GM18867 (cell line): ENCODE measurements around the gene F13A1.
"Not testable (repeated sequence)": the region's sequence is repeated elsewhere in the genome, so short reads cannot be mapped to it uniquely, and the experiment has no call there.

Source experiments
- ATAC-seq: cut with Tn5 transposase; IDR thresholded peaks from one replicate; pipeline ENCODE4 v1.9.1; 2021; ENCODE audit warnings: mild to moderate bottlenecking, moderate library complexity; ENCODE audit not compliant: unreplicated experiment

F13A1 gene

GRCh38 chr6:6317825-6318733, 2.4 kb downstream of the F13A1 start:
- no peak for ATAC-seq

GRCh38 chr6:6317386-6317785, 3.1 kb downstream of the F13A1 start:
- no peak for ATAC-seq

- no peak for ATAC-seq
Observed at GRCh38 chr6:6315660-6316059, 4.8 kb downstream of the F13A1 start.

GRCh38 chr6:6314596-6314995, 5.9 kb downstream of the F13A1 start:
- no peak for ATAC-seq

GRCh38 chr6:6312901-6313441, 7.5 kb downstream of the F13A1 start:
- no peak for ATAC-seq

- ATAC-seq, result no peak
Observed at GRCh38 chr6:6305575-6305974, 14.9 kb downstream of the F13A1 start.

- not testable (repeated sequence) for ATAC-seq
Observed at GRCh38 chr6:6300383-6300782, 20.1 kb downstream of the F13A1 start.

GRCh38 chr6:6293317-6293716, 27.1 kb downstream of the F13A1 start:
- no peak for ATAC-seq

GRCh38 chr6:6287415-6287814, 33.0 kb downstream of the F13A1 start:
- ATAC-seq, result no peak

- no peak for ATAC-seq
Observed at GRCh38 chr6:6285679-6286078, 34.8 kb downstream of the F13A1 start.

GRCh38 chr6:6284221-6284966, 36.1 kb downstream of the F13A1 start:
- no peak for ATAC-seq

GRCh38 chr6:6283746-6284145, 36.7 kb downstream of the F13A1 start:
- no peak for ATAC-seq

- ATAC-seq, result no peak
Observed at GRCh38 chr6:6282716-6283115, 37.7 kb downstream of the F13A1 start.

- ATAC-seq, result no peak
Observed at GRCh38 chr6:6277413-6277812, 43.0 kb downstream of the F13A1 start.

GRCh38 chr6:6270948-6271535, 49.4 kb downstream of the F13A1 start:
- no peak for ATAC-seq

- ATAC-seq, result no peak
Observed at GRCh38 chr6:6260196-6260722, 60.2 kb downstream of the F13A1 start.

- no peak for ATAC-seq
Observed at GRCh38 chr6:6256886-6257285, 63.6 kb downstream of the F13A1 start.

- ATAC-seq, result no peak
Observed at GRCh38 chr6:6256259-6256658, 64.2 kb downstream of the F13A1 start.

GRCh38 chr6:6251555-6252280, 68.7 kb downstream of the F13A1 start:
- ATAC-seq, result no peak

GRCh38 chr6:6248651-6249050, 71.8 kb downstream of the F13A1 start:
- no peak for ATAC-seq
